ENCODE measurements around the gene HDGFL2.

DNA sequence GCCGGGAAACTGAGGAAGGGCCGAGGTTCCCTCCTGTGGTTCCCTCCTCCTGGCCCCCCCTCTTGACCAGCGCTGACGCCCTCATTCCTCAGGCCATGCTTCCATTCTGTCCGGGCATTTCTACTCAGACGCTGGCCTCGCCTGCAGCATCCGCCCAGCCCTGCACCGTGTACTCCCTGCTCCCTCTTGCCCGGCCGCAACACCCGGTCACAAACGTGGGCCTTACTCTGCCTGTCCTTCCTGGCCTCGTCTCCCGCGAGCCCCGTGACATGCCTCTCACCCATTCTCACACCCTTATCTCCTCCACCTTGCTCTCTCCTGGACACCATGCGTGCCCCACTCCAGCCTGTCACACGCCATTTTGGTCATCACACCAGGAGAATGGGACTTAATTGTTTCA, 11.3 kb downstream of the HDGFL2 start:
- TF ChIP-seq, protein P1, sequence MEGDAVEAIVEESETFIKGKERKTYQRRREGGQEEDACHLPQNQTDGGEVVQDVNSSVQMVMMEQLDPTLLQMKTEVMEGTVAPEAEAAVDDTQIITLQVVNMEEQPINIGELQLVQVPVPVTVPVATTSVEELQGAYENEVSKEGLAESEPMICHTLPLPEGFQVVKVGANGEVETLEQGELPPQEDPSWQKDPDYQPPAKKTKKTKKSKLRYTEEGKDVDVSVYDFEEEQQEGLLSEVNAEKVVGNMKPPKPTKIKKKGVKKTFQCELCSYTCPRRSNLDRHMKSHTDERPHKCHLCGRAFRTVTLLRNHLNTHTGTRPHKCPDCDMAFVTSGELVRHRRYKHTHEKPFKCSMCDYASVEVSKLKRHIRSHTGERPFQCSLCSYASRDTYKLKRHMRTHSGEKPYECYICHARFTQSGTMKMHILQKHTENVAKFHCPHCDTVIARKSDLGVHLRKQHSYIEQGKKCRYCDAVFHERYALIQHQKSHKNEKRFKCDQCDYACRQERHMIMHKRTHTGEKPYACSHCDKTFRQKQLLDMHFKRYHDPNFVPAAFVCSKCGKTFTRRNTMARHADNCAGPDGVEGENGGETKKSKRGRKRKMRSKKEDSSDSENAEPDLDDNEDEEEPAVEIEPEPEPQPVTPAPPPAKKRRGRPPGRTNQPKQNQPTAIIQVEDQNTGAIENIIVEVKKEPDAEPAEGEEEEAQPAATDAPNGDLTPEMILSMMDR (IDR thresholded peaks at IDR 0.05; ENCODE audit: low read depth, low read length, missing input control), result no peak
- no peak for TF ChIP-seq SP1 (IDR thresholded peaks at IDR 0.05)
- no peak for TF ChIP-seq TAF1 (conservative IDR thresholded peaks at IDR 0.05)
- no peak for TF ChIP-seq JUND (IDR thresholded peaks at IDR 0.05)
- no peak for TF ChIP-seq YY1 (IDR thresholded peaks at IDR 0.05)
- no peak for TF ChIP-seq RAD21 (IDR thresholded peaks at IDR 0.05)
- TF ChIP-seq, protein P2, sequence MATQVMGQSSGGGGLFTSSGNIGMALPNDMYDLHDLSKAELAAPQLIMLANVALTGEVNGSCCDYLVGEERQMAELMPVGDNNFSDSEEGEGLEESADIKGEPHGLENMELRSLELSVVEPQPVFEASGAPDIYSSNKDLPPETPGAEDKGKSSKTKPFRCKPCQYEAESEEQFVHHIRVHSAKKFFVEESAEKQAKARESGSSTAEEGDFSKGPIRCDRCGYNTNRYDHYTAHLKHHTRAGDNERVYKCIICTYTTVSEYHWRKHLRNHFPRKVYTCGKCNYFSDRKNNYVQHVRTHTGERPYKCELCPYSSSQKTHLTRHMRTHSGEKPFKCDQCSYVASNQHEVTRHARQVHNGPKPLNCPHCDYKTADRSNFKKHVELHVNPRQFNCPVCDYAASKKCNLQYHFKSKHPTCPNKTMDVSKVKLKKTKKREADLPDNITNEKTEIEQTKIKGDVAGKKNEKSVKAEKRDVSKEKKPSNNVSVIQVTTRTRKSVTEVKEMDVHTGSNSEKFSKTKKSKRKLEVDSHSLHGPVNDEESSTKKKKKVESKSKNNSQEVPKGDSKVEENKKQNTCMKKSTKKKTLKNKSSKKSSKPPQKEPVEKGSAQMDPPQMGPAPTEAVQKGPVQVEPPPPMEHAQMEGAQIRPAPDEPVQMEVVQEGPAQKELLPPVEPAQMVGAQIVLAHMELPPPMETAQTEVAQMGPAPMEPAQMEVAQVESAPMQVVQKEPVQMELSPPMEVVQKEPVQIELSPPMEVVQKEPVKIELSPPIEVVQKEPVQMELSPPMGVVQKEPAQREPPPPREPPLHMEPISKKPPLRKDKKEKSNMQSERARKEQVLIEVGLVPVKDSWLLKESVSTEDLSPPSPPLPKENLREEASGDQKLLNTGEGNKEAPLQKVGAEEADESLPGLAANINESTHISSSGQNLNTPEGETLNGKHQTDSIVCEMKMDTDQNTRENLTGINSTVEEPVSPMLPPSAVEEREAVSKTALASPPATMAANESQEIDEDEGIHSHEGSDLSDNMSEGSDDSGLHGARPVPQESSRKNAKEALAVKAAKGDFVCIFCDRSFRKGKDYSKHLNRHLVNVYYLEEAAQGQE (IDR thresholded peaks at IDR 0.05), result no peak
- TF ChIP-seq EGR1 (IDR thresholded peaks at IDR 0.05; ENCODE audit: low read depth in 2 of 2), result no peak
- no peak for TF ChIP-seq GABPA (IDR thresholded peaks at IDR 0.05 in 1 of 2, conservative IDR thresholded peaks at IDR 0.05 in 1 of 2)
- TF ChIP-seq, protein P3, sequence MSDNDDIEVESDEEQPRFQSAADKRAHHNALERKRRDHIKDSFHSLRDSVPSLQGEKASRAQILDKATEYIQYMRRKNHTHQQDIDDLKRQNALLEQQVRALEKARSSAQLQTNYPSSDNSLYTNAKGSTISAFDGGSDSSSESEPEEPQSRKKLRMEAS (IDR thresholded peaks at IDR 0.05), result no peak
- TF ChIP-seq, protein P4, sequence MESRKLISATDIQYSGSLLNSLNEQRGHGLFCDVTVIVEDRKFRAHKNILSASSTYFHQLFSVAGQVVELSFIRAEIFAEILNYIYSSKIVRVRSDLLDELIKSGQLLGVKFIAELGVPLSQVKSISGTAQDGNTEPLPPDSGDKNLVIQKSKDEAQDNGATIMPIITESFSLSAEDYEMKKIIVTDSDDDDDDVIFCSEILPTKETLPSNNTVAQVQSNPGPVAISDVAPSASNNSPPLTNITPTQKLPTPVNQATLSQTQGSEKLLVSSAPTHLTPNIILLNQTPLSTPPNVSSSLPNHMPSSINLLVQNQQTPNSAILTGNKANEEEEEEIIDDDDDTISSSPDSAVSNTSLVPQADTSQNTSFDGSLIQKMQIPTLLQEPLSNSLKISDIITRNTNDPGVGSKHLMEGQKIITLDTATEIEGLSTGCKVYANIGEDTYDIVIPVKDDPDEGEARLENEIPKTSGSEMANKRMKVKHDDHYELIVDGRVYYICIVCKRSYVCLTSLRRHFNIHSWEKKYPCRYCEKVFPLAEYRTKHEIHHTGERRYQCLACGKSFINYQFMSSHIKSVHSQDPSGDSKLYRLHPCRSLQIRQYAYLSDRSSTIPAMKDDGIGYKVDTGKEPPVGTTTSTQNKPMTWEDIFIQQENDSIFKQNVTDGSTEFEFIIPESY (IDR thresholded peaks at IDR 0.05), result no peak
- no peak for TF ChIP-seq RXRA (IDR thresholded peaks at IDR 0.05)
- TF ChIP-seq FOXA2 (IDR thresholded peaks at IDR 0.05), result no peak
- TF ChIP-seq, protein P5, sequence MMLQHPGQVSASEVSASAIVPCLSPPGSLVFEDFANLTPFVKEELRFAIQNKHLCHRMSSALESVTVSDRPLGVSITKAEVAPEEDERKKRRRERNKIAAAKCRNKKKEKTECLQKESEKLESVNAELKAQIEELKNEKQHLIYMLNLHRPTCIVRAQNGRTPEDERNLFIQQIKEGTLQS (IDR thresholded peaks at IDR 0.05), result no peak

Data from liver (tissue), 3 donors.